IMR-90 (cell line): ENCODE data around the gene SYNM.

ENCODE experiments used
- BHLHE40 ChIP-seq: fragments of 150-350 bp; IDR thresholded peaks from 2 replicates; pipeline ENCODE4 v1.6.1; 2016; ENCODE audit warnings: mild to moderate bottlenecking, low read depth, low read length
- CEBPB ChIP-seq: IDR thresholded peaks from 2 replicates; pipeline ENCODE4 v1.6.1; 2012; ENCODE audit warnings: low read depth, low read length, improper control_type of control experiment
- FOS ChIP-seq: fragments of 150-350 bp; IDR thresholded peaks from 2 replicates; pipeline ENCODE4 v1.6.1; 2016; ENCODE audit warnings: low read depth, low read length
- MAZ ChIP-seq: IDR thresholded peaks from 2 replicates; pipeline ENCODE4 v1.6.1; 2012; ENCODE audit warnings: low read depth, mild to moderate bottlenecking, low read length, improper control_type of control experiment, moderate library complexity, borderline replicate concordance
- MXI1 ChIP-seq: IDR thresholded peaks from 2 replicates; pipeline ENCODE4 v1.6.1; 2012; ENCODE audit warnings: low read depth, mild to moderate bottlenecking, low read length, moderate library complexity, borderline replicate concordance
- POLR2A ChIP-seq: IDR thresholded peaks from 2 replicates; pipeline ENCODE4 v1.6.1; 2012; ENCODE audit warnings: mild to moderate bottlenecking, low read depth, low read length
- SMC3 ChIP-seq: fragments of 150-350 bp; IDR thresholded peaks from 2 replicates; pipeline ENCODE4 v1.6.1; 2016; ENCODE audit warnings: low read depth, mild to moderate bottlenecking, antibody characterized with exemption, low read length, moderate library complexity
- TF ChIP-seq, protein P1 (sequence below): conservative IDR thresholded peaks from 2 replicates; pipeline ENCODE4 v1.5.1; 2012; ENCODE audit warnings: mild to moderate bottlenecking, low read depth, low read length, improper control_type of control experiment
- TF ChIP-seq, protein P2 (sequence below): fragments of 150-350 bp; IDR thresholded peaks from 2 replicates; pipeline ENCODE4 v1.6.1; 2017; ENCODE audit warnings: mild to moderate bottlenecking, antibody characterized with exemption, low read length, low read depth

- TF ChIP-seq, protein P1, sequence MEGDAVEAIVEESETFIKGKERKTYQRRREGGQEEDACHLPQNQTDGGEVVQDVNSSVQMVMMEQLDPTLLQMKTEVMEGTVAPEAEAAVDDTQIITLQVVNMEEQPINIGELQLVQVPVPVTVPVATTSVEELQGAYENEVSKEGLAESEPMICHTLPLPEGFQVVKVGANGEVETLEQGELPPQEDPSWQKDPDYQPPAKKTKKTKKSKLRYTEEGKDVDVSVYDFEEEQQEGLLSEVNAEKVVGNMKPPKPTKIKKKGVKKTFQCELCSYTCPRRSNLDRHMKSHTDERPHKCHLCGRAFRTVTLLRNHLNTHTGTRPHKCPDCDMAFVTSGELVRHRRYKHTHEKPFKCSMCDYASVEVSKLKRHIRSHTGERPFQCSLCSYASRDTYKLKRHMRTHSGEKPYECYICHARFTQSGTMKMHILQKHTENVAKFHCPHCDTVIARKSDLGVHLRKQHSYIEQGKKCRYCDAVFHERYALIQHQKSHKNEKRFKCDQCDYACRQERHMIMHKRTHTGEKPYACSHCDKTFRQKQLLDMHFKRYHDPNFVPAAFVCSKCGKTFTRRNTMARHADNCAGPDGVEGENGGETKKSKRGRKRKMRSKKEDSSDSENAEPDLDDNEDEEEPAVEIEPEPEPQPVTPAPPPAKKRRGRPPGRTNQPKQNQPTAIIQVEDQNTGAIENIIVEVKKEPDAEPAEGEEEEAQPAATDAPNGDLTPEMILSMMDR = no peak
- TF ChIP-seq SMC3 = no peak
- no peak for TF ChIP-seq MAZ
- no peak for TF ChIP-seq CEBPB
- TF ChIP-seq, protein P2, sequence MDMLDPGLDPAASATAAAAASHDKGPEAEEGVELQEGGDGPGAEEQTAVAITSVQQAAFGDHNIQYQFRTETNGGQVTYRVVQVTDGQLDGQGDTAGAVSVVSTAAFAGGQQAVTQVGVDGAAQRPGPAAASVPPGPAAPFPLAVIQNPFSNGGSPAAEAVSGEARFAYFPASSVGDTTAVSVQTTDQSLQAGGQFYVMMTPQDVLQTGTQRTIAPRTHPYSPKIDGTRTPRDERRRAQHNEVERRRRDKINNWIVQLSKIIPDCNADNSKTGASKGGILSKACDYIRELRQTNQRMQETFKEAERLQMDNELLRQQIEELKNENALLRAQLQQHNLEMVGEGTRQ = no peak
- TF ChIP-seq POLR2A = no peak
- TF ChIP-seq FOS = no peak
- no peak for TF ChIP-seq BHLHE40
- TF ChIP-seq MXI1 = no peak
Observed at GRCh38 chr15:99167640-99168039, 62.8 kb downstream of the SYNM start.
